WTC11 (cell line): ENCODE data around the gene PTPRB. TPM values are rescaled to one million over a fixed set of nuclear protein-coding genes. Genes with fewer than 3 reads are reported as not detected.

Experiments
- ATAC-seq: fragments of 200-7000 bp; cut with Tn5 transposase; 2 replicates; pipeline ENCODE4 v1.10.0; 2021; ENCODE audit warnings: mild to moderate bottlenecking, moderate library complexity
- Bru-seq: library from RNA; stranded (reverse); fragments of 400-500 nt; gene quantifications from one replicate; lab custom pipeline; 2021; lab: Mats Ljungman, UMichigan
- CTCF ChIA-PET: fragments of 300-600 bp; sonication (Branson Sonifier 250); formaldehyde crosslinking; loops from one replicate; lab custom pipeline; 2021; ENCODE audit warnings: antibody characterized with exemption; lab: Charles Lee
- POLR2A ChIA-PET: fragments of 350-600 bp; sonication (Branson Sonifier 250); formaldehyde crosslinking; loops from one replicate; lab custom pipeline; 2021; ENCODE audit warnings: antibody characterized with exemption; lab: Charles Lee
- DNase-seq: peaks from one replicate; pipeline ENCODE4 v3.0.0; 2021; ENCODE audit warnings: low spot score
- H3K27ac Mint-ChIP-seq: 2 replicates; pipeline ENCODE4 v1.8.0; 2021; ENCODE audit warnings: mixed read lengths
- H3K27me3 Mint-ChIP-seq: 2 replicates; pipeline ENCODE4 v1.8.0; 2021; ENCODE audit warnings: low read depth, mild to moderate bottlenecking, moderate library complexity, mixed read lengths
- H3K36me3 Mint-ChIP-seq: 2 replicates; pipeline ENCODE4 v1.8.0; 2021; ENCODE audit warnings: mixed read lengths
- H3K4me1 Mint-ChIP-seq: 2 replicates; pipeline ENCODE4 v1.8.0; 2022; ENCODE audit warnings: mixed read lengths
- H3K4me3 Mint-ChIP-seq: 2 replicates; pipeline ENCODE4 v1.8.0; 2021; ENCODE audit warnings: mild to moderate bottlenecking, moderate library complexity, mixed read lengths
- H3K9me3 Mint-ChIP-seq: 2 replicates; pipeline ENCODE4 v1.8.0; 2021; ENCODE audit warnings: mixed read lengths
- ATF3 ChIP-seq: sonication (generic); formaldehyde crosslinking; conservative IDR thresholded peaks from 2 replicates; pipeline ENCODE4 v1.8.1; 2022; ENCODE audit warnings: mild to moderate bottlenecking, missing genetic modification reagents
- CDX4 ChIP-seq: fragments of 250-450 bp; sonication (Bioruptor Pico); IDR thresholded peaks from 2 replicates; pipeline ENCODE4 v1.9.0; 2021; ENCODE audit warnings: moderate library complexity, mild to moderate bottlenecking, inconsistent platforms, borderline replicate concordance
- HMGA2 ChIP-seq: fragments of 250-450 bp; sonication (Bioruptor Pico); IDR thresholded peaks from 2 replicates; pipeline ENCODE4 v1.4.0; 2021; ENCODE audit warnings: mild to moderate bottlenecking, moderate library complexity
- JUN ChIP-seq: sonication (generic); formaldehyde crosslinking; IDR thresholded peaks from 2 replicates; pipeline ENCODE4 v1.8.0; 2023; ENCODE audit warnings: mild to moderate bottlenecking, missing genetic modification reagents
- NFATC4 ChIP-seq: fragments of 250-450 bp; sonication (Bioruptor Pico); IDR thresholded peaks from 2 replicates; pipeline ENCODE4 v1.9.0; 2021; ENCODE audit warnings: mild to moderate bottlenecking
- NFYB ChIP-seq: sonication (generic); formaldehyde crosslinking; conservative IDR thresholded peaks from 2 replicates; pipeline ENCODE4 v1.8.0; 2022; ENCODE audit warnings: low read depth, missing genetic modification reagents
- OVOL2 ChIP-seq: fragments of 250-450 bp; sonication (Bioruptor Pico); IDR thresholded peaks from 2 replicates; pipeline ENCODE4 v1.9.0; 2021; ENCODE audit warnings: mild to moderate bottlenecking, borderline replicate concordance
- RORB ChIP-seq: fragments of 250-450 bp; sonication (Bioruptor Pico); IDR thresholded peaks from 2 replicates; pipeline ENCODE4 v1.9.0; 2021; ENCODE audit warnings: mild to moderate bottlenecking
- SOX15 ChIP-seq: fragments of 250-450 bp; sonication (Bioruptor Pico); IDR thresholded peaks from 2 replicates; pipeline ENCODE4 v1.9.0; 2021; ENCODE audit warnings: mild to moderate bottlenecking
- USF1 ChIP-seq: sonication (generic); formaldehyde crosslinking; IDR thresholded peaks from 2 replicates; pipeline ENCODE4 v1.8.0; 2022; ENCODE audit warnings: mild to moderate bottlenecking, missing genetic modification reagents
- ZNF121 ChIP-seq: sonication (generic); formaldehyde crosslinking; IDR thresholded peaks from 2 replicates; pipeline ENCODE4 v1.8.0; 2023; ENCODE audit warnings: missing genetic modification reagents
- ZNF232 ChIP-seq: sonication (generic); formaldehyde crosslinking; IDR thresholded peaks from 2 replicates; pipeline ENCODE4 v1.8.0; 2022; ENCODE audit warnings: mild to moderate bottlenecking, missing genetic modification reagents
- ZNF317 ChIP-seq: sonication (generic); formaldehyde crosslinking; IDR thresholded peaks from 2 replicates; pipeline ENCODE4 v1.8.1; 2023; ENCODE audit warnings: low read depth, mild to moderate bottlenecking, moderate library complexity, missing genetic modification reagents, borderline replicate concordance
- ZNF416 ChIP-seq: fragments of 250-450 bp; sonication (Bioruptor Pico); IDR thresholded peaks from 2 replicates; pipeline ENCODE4 v1.9.0; 2021; ENCODE audit warnings: mild to moderate bottlenecking, inconsistent platforms
- long read RNA-seq, 3 experiments: library from RNA in 1 of 3; library from capped mRNA in 1 of 3; library from polyadenylated mRNA in 1 of 3; unstranded in 2 of 3; stranded (forward) in 1 of 3; transcript quantifications; one replicate each; pipeline ENCODE4 v2.0.0, GENCODE V29; 2021
- total RNA-seq: library from RNA; stranded (reverse); gene quantifications from 3 replicates; pipeline ENCODE4 v1.2.3, GENCODE V29; 2021
- TF ChIP-seq, protein P1 (sequence below): sonication (generic); formaldehyde crosslinking; IDR thresholded peaks from 2 replicates; pipeline ENCODE4 v1.8.1; 2022; ENCODE audit warnings: missing genetic modification reagents, borderline replicate concordance
- TF ChIP-seq, protein P2 (sequence below): sonication (generic); formaldehyde crosslinking; IDR thresholded peaks from 2 replicates; pipeline ENCODE4 v1.8.1; 2023; ENCODE audit warnings: mild to moderate bottlenecking, missing genetic modification reagents, borderline replicate concordance
- TF ChIP-seq, protein P3 (sequence below): fragments of 250-450 bp; sonication (Bioruptor Pico); IDR thresholded peaks from 2 replicates; pipeline ENCODE4 v1.9.0; 2021; ENCODE audit warnings: mild to moderate bottlenecking

Gene PTPRB
- 2.9 to 3.3 TPM (median 3.1 TPM) in 3 replicates for total RNA-seq
- percentile 38 among the genes with signal in this experiment for Bru-seq, nascent RNA
- long read RNA-seq, experiment 1, partial matches to known transcripts = 2 of 8 reads
- long read RNA-seq, experiment 1, other reads (novel, unspliced or antisense) = 5 of 8 reads
- long read RNA-seq, experiment 2, partial matches to known transcripts = 1 of 3 reads
- long read RNA-seq, experiment 2, other reads (novel, unspliced or antisense) = 2 of 3 reads
- long read RNA-seq, experiment 3 = 0 reads

- TF ChIP-seq JUN (CRISPR knock-in tag) (no peak), HMGA2 (CRISPR knock-in tag) (no peak), USF1 (CRISPR knock-in tag) (no peak), ZNF416 (CRISPR knock-in tag) (no peak), CDX4 (no peak), OVOL2 (CRISPR knock-in tag) (no peak), ZNF232 (CRISPR knock-in tag) (no peak), NFATC4 (CRISPR knock-in tag) (no peak), ZNF317 (CRISPR knock-in tag) (no peak), ATF3 (CRISPR knock-in tag) (no peak), NFYB (CRISPR knock-in tag) (no peak), RORB (CRISPR knock-in tag) (no peak)
- TF ChIP-seq, protein P1, sequence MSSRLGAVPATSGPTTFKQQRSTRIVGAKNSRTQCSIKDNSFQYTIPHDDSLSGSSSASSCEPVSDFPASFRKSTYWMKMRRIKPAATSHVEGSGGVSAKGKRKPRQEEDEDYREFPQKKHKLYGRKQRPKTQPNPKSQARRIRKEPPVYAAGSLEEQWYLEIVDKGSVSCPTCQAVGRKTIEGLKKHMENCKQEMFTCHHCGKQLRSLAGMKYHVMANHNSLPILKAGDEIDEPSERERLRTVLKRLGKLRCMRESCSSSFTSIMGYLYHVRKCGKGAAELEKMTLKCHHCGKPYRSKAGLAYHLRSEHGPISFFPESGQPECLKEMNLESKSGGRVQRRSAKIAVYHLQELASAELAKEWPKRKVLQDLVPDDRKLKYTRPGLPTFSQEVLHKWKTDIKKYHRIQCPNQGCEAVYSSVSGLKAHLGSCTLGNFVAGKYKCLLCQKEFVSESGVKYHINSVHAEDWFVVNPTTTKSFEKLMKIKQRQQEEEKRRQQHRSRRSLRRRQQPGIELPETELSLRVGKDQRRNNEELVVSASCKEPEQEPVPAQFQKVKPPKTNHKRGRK (CRISPR knock-in tag) = no peak
- TF ChIP-seq, protein P2, sequence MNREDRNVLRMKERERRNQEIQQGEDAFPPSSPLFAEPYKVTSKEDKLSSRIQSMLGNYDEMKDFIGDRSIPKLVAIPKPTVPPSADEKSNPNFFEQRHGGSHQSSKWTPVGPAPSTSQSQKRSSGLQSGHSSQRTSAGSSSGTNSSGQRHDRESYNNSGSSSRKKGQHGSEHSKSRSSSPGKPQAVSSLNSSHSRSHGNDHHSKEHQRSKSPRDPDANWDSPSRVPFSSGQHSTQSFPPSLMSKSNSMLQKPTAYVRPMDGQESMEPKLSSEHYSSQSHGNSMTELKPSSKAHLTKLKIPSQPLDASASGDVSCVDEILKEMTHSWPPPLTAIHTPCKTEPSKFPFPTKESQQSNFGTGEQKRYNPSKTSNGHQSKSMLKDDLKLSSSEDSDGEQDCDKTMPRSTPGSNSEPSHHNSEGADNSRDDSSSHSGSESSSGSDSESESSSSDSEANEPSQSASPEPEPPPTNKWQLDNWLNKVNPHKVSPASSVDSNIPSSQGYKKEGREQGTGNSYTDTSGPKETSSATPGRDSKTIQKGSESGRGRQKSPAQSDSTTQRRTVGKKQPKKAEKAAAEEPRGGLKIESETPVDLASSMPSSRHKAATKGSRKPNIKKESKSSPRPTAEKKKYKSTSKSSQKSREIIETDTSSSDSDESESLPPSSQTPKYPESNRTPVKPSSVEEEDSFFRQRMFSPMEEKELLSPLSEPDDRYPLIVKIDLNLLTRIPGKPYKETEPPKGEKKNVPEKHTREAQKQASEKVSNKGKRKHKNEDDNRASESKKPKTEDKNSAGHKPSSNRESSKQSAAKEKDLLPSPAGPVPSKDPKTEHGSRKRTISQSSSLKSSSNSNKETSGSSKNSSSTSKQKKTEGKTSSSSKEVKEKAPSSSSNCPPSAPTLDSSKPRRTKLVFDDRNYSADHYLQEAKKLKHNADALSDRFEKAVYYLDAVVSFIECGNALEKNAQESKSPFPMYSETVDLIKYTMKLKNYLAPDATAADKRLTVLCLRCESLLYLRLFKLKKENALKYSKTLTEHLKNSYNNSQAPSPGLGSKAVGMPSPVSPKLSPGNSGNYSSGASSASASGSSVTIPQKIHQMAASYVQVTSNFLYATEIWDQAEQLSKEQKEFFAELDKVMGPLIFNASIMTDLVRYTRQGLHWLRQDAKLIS (CRISPR knock-in tag) = no peak
- TF ChIP-seq, all 79 proteins: peak for 0
- ChIA-PET POLR2A (no interaction called here), CTCF (no interaction called here)
- Mint-ChIP-seq H3K4me1 (0 out of 2 replicates have a peak, but pooled peaks cover 6% of the 10 kb centered on the region), H3K4me3 (no peak within 1 kb of the TSS), H3K27me3 (no peaks in the 10 kb centered on the region), H3K9me3 (no peaks in the 10 kb centered on the region; the same call in 1 of the 2 replicates), H3K27ac (no peak within 1 kb of the TSS), H3K36me3 (no peaks in the 10 kb centered on the region)
- no peak for DNase-seq
- no peak for ATAC-seq
These were observed at the start of gene PTPRB for GRCh38 chr12:70637303-70638085. PTPRB (minus strand) TSS chr12:70637429; CDS start chr12:70637395, 34 bp downstream.

- no peaks in the 10 kb centered on the region for H3K9me3 Mint-ChIP-seq
- ATAC-seq (no peak), DNase-seq (no peak)
- H3K4me3 Mint-ChIP-seq = no peak overlapping the region
- H3K4me1 Mint-ChIP-seq = peaks cover 36% of the 10 kb centered on the region
- H3K27ac Mint-ChIP-seq = no peak overlapping the region
- CTCF ChIA-PET = no interaction called here
- H3K36me3 Mint-ChIP-seq = no peaks in the 10 kb centered on the region; the same call in 1 of the 2 replicates
- H3K27me3 Mint-ChIP-seq = no peaks in the 10 kb centered on the region; the same call in 1 of the 2 replicates
- POLR2A ChIA-PET = no interaction called here
- TF ChIP-seq, protein P3, sequence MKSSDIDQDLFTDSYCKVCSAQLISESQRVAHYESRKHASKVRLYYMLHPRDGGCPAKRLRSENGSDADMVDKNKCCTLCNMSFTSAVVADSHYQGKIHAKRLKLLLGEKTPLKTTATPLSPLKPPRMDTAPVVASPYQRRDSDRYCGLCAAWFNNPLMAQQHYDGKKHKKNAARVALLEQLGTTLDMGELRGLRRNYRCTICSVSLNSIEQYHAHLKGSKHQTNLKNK = no peak
- no peak for TF ChIP-seq ZNF416 (CRISPR knock-in tag)
- TF ChIP-seq USF1 (CRISPR knock-in tag) = no peak
- TF ChIP-seq ZNF121 (CRISPR knock-in tag) = no peak
- TF ChIP-seq, protein P2 (CRISPR knock-in tag) = no peak
- no peak for TF ChIP-seq SOX15 (CRISPR knock-in tag)
These were observed 49.7 kb upstream of the PTPRB start for GRCh38 chr12:70686907-70687306.
